Activated T-helper 9 cell treated with anti-CD3 and anti-CD28 coated beads, Interleukin-2, amount 50 U/mL, for 16 hours (primary cell): ENCODE measurements around the gene SPRY2.

Experiments used
- DNase-seq: peaks from one replicate; pipeline ENCODE4 v3.0.0-alpha.2; 2020; ENCODE audit warnings: low read depth

Gene SPRY2

DNA sequence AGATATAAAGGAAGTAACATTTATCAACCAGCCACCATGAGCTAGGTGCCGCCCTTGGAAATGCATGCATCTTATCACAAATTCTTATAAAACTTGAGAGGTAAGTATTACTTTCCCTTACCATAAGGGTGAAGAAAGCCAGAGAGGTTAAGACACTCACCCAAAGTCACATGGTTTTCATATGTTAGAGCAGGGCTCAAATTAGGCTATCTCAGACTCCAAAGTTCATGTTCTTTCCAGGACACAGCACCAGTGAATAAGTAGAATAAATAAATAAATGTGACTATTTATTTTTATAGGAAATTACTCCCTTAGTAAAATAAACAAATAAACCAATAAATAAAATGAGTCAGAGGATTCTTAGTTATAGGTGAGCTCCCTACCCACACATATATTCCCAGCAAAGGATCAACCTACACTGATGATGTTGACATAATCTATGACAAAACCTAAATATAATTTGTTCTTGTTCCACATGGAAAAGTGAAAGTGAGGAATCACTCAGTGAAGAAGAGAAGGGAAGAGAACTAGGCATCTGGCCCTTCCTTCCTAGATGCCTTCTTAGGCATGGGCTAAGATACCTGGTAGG lies 27.2 kb downstream of the SPRY2 start:
- no peak for DNase-seq

DNA sequence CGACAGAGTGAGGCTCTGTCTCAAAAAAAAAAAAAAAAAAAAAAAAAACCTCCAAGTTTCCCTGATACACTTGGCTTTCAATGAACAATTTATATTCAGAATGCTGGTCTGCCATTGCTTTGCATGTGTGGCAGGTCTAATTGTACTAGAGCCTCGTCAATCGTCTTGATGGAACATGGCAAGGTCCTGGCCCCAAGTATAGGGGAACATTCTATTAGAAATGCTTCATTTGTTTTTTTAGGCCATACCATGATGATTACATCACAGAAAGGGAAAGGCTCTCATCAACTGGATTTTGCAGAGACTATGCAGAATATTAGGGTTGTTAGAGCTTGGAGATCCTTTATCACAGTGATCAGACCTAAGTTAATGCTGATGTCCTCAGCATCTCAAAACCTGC lies 28.0 kb downstream of the SPRY2 start:
- DNase-seq, result no peak

GRCh38 chr13:80312012-80312704 lies 28.8 kb downstream of the SPRY2 start:
- no peak for DNase-seq

- DNase-seq, result no peak
Measured at GRCh38 chr13:80309926-80310325, 31.0 kb downstream of the SPRY2 start.

DNA sequence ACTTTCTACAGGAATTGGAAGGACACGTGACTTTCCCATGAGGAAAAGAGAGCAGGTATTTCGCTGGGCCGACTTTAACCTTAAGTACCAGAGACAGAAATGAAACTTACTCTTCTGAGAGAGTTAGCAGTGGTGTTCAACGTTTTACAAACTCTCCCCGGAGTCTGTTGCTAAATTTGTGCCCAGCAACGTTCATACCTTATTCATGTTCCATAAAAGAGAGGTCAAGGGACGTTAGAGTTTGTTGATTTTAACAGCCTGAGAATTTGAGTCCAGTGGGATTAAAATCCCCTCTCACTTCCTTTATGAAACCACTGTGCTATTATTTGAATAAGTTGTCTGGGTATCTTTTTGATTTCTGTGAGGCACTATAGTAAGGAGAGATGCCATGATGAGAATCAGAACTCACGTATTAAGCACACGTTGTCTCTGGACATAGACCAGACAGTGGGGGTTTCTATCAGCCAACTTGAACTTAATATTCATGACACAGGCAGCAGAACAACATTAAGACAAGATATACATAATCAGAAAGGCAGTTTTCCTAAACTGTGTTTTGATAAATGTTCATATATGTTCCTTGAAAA lies 33.4 kb downstream of the SPRY2 start:
- no peak for DNase-seq

GRCh38 chr13:80306337-80306972 lies 34.5 kb downstream of the SPRY2 start:
- DNase-seq, result no peak

DNA sequence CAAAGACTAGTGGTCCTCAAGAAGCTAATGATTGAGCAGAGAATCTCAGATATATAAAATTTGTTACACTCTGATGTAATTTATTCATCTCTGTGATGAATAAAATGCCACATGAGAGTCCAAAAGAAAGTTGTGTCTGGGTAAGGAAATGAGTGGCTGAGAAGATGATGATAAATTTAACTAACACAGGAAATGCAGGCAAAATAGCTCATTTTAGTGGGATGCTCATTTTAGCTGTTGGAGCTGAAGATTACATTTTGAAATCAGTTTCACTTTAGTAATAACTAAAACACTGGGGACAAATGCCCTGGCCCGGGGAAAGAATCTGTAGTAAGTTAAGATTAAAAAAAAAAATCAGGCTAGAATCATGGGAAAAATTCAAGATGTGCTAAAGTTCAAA lies 35.2 kb downstream of the SPRY2 start:
- no peak for DNase-seq

DNA sequence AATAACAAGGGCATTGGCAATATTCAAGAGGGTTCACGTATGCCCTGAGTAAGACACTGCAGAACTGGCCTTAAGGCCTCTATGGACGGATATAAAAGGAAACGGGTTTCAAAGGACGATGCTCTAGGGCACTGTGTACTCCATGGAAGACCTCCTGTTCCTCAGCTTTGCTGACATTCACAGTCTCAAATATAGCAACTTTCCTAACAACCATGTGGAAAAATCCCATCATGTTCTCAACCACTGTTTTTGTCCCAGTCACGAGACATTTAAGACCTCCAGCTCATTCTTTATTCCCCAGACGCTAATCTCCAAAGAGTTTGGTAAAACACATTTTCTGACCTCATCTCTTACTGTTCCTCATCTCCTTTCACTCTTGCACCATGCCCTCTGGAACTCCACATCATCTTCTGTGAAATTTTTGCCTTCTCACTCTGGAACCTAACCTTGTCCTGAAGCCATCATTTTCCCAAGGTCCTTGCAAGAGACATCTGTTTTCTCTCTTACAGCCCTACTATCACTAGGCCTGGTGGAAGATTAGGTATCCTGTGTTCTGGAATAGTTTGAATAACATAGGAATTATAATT lies 37.6 kb downstream of the SPRY2 start:
- no peak for DNase-seq

DNA sequence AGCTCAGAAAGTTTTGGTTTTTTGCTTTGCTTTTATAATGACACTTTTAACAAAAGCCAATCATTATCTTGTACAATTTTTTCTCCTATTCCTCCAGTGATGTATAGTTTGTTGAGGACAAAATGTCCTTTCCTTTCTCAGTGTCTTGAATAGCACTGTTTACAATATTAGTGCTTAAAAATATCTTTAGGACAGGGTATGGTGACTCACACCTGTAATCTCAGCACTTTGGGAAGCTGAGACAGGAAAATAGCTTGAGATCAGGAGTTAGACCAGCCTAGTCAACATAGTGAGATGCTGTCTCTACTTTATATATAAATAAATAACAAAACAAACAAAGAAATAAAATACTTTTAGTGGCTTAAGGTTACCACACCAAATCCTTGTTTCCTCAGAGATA lies 41.9 kb downstream of the SPRY2 start:
- no peak for DNase-seq

- DNase-seq, result no peak
Measured at GRCh38 chr13:80297503-80297902, 43.4 kb downstream of the SPRY2 start.

DNA sequence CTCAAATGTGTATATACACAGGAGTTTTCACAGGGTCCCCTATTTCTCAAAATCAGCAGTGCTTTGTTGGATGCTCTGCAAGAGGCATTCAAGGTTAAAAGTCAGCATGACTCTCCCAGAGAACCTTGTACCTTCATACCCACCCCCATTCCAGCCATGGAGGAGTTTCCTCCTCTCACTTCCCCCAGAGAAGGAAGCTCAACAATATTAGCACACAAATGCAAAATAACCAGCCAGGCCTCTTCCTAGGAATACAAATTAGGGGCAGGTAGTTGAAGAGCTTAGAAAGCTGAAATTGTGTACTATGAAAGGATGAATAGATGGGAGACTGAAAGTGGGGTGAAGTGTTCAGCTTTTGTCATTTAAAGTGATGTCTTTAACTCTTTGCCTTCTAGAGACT lies 43.8 kb downstream of the SPRY2 start:
- DNase-seq, result no peak

DNA sequence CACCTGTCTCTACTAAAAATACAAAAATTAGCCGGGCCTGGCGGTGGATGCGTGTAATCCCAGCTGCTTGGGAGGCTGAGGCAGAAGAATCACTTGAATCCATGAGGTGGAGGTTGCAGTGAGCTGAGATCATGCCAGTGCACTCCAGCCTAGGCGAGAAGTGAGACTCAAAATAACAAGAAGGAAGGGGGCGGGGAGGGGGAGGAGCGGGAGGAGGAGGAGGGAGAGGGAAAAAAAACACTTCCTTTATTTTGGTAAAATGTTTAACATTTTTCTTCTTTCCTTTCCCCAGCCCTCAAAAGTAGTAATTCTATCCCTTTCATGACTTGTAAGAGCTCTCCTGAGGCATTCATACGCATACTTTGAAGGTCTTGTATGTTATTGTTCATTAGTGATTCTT lies 44.3 kb downstream of the SPRY2 start:
- DNase-seq, result no peak

GRCh38 chr13:80290591-80290990 lies 50.3 kb downstream of the SPRY2 start:
- DNase-seq, result no peak
